ENCODE results near the gene AHCYL1. TPM values are rescaled to one million over a fixed set of nuclear protein-coding genes. Genes with fewer than 3 reads are reported as not detected.

The AHCYL1 gene
- total RNA-seq, 1 donor from 2014 or later = 64.1 TPM

DNA sequence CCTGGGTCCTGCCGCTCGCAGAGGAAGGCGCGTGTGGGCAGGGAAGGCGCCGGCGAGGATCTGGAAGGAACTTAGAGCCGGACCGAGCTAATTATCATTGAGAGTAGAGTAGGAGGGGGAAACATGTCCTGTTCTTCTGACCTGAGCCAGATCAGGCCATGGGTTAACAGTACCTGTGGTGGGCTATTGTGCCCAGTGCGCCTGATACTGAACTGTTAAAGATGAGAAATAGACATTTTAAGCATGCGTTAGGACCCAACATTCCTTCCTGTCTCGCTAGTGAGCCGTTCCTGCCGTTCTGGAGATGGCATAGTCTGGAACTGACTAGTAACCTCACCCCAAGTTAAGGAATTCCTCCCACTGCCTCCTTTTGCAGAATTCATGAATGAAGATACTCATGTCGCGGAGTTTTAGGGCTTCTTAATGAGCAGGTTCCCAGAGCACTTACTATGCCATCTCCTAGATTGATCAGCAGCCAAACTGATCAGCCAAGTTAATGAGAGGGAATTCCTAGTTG, 50.7 kb downstream of the AHCYL1 start:
- H3K4me1 Mint-ChIP-seq (ENCODE audit: low read depth) = peaks cover 54% of the 10 kb centered on the region

DNA sequence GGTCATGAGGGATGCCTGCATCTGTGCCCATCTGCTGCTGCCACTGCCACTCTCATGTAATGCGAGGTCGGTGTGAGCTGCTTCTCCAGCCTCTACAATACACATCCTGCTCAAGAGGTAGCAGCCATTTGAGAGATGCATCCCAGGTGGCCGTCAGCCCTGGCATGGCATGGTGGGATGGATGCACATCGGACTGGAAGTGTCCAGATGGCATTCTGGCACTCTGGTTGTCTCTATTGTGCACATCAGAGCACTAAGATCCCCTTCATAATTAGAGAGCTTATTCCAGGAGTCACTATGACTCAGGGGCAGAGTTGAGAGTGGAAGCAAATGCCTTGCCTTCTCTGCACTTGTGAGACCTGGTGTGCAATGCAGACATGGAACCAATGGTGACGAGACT, 53.7 kb downstream of the AHCYL1 start:
- no peak for DNase-seq (ENCODE audit: low spot score)
- intact Hi-C loops (cut with micrococcal nuclease) = loop anchor here (10.0 kb wide), 1 partner anchor 367 kb away; the partner anchor contains the start of gene LAMTOR5
- no peak overlapping the region for H3K27ac Mint-ChIP-seq

More for the DNA sequence above, 50.7 kb downstream of the AHCYL1 start:
- peaks cover 17% of the 10 kb centered on the region for H3K36me3 Mint-ChIP-seq (ENCODE audit: low read depth)
- no peaks in the 10 kb centered on the region for H3K27me3 Mint-ChIP-seq (ENCODE audit: insufficient read depth)
- H3K9me3 Mint-ChIP-seq = no peaks in the 10 kb centered on the region
- H3K27ac Mint-ChIP-seq = peak overlapping the region; percentile 53
- intact Hi-C loops (cut with micrococcal nuclease) = loop anchor here (2.0 to 10.0 kb wide), 3 partner anchors 348 to 1414 kb away; partner anchors contain the start of genes ATP5PB, GSTM1, LAMTOR5 and WDR77
- peak overlapping the region; percentile 95 for H3K4me3 Mint-ChIP-seq
- DNase-seq (ENCODE audit: low spot score) = no peak

DNA sequence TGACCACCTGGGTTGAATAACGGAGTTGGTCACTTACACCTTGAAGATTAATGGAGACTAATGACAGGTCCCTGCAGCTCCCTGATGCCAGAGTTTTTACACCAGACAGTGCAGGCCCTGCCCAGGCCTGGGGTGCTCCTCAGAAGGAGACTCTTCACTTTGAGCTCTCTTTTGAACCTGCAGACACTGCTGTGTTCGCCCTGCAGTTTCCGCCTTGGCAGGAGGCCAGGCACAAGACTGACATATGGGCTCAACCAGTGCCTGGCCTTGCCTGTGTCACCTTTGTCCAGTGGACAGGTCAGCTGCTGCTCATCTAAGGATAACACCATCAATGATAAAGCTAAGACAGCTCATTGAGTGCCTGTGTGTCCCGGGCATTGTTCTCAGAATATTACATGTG, 55.1 kb downstream of the AHCYL1 start:
- H3K27ac Mint-ChIP-seq = no peak overlapping the region
- no peaks in the 10 kb centered on the region for H3K27me3 Mint-ChIP-seq (ENCODE audit: insufficient read depth)
- no peak for DNase-seq (ENCODE audit: low spot score)
- H3K4me1 Mint-ChIP-seq (ENCODE audit: low read depth) = peaks cover 30% of the 10 kb centered on the region
- no peak overlapping the region for H3K4me3 Mint-ChIP-seq
- peaks cover 44% of the 10 kb centered on the region for H3K36me3 Mint-ChIP-seq (ENCODE audit: low read depth)
- intact Hi-C loops (cut with micrococcal nuclease) = loop anchor here (10.0 kb wide), 1 partner anchor 365 kb away; the partner anchor contains the start of gene LAMTOR5
- no peaks in the 10 kb centered on the region for H3K9me3 Mint-ChIP-seq

More for the DNA sequence above, 53.7 kb downstream of the AHCYL1 start:
- peaks cover 40% of the 10 kb centered on the region for H3K4me1 Mint-ChIP-seq (ENCODE audit: low read depth)
- H3K36me3 Mint-ChIP-seq (ENCODE audit: low read depth) = peaks cover 39% of the 10 kb centered on the region
- no peaks in the 10 kb centered on the region for H3K27me3 Mint-ChIP-seq (ENCODE audit: insufficient read depth)
- no peak overlapping the region for H3K4me3 Mint-ChIP-seq
- no peaks in the 10 kb centered on the region for H3K9me3 Mint-ChIP-seq

DNA sequence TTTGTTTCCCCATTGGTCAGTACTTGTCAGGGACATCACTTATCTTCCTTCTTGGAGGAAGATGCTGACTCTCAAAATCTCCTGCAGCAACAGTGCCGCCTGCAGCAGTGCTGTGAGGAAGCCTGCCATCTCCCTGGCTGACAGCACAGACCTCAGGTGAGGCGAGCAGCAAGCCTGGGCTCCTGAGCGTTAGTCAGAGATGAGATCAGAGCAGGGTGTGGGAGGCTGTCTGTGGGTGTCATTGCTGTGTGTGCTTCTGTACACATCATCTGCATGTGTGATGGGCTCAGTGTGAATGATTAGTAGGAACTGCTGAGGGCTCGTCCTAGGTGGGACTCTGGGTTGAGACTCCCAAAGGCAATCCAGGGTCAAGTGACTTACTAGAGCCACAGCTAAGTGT, 56.0 kb downstream of the AHCYL1 start:
- peaks cover 26% of the 10 kb centered on the region for H3K4me1 Mint-ChIP-seq (ENCODE audit: low read depth)
- no peaks in the 10 kb centered on the region for H3K27me3 Mint-ChIP-seq (ENCODE audit: insufficient read depth)
- H3K36me3 Mint-ChIP-seq (ENCODE audit: low read depth) = peaks cover 46% of the 10 kb centered on the region
- DNase-seq (ENCODE audit: low spot score) = no peak
- H3K4me3 Mint-ChIP-seq = no peak overlapping the region
- no peak overlapping the region for H3K27ac Mint-ChIP-seq
- intact Hi-C loops (cut with micrococcal nuclease) = no loop called here
- H3K9me3 Mint-ChIP-seq = no peaks in the 10 kb centered on the region

DNA sequence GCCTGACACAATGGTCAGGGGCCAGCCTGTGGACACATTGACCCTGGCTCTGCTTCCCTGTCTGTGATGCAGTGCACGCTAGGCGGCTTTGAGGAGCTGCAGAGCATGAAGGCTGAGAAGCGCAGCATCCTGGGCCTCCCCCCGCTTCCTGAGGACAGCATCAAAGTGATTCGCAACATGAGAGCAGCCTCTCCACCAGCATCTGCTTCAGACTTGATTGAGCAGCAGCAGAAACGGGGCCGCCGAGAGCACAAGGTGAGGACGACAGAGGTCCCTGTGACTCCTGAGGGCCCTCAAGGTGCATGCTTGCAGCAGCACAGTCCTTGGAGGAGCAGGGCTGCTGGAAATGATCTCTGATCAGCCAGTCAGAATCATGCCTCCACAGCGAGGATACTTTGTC, 58.5 kb downstream of the AHCYL1 start:
- peaks cover 61% of the 10 kb centered on the region for H3K36me3 Mint-ChIP-seq (ENCODE audit: low read depth)
- peaks cover 10% of the 10 kb centered on the region for H3K4me1 Mint-ChIP-seq (ENCODE audit: low read depth)
- H3K4me3 Mint-ChIP-seq = no peak overlapping the region
- no peak overlapping the region for H3K27ac Mint-ChIP-seq
- no peaks in the 10 kb centered on the region for H3K27me3 Mint-ChIP-seq (ENCODE audit: insufficient read depth)
- no peaks in the 10 kb centered on the region for H3K9me3 Mint-ChIP-seq
- intact Hi-C loops (cut with micrococcal nuclease) = no loop called here
- DNase-seq (ENCODE audit: low spot score) = no peak

DNA sequence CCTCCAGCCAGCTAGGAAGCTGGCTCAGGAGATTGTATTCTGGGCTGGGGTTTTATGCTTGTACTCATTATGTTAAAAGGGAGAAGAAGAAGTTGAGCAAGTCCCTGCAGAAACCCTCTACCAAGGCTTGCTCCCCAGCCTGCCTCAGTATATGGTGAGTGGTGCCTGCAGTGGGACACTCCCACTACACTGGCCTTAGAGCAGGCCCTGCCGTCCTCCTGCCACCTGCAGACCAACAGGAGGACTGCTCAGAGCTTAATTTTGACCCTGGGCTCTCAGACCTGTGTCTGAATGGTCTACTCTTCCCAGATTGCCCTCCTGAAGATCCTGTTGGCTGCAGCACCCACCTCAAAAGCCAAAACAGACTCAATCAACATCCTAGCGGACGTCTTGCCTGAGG, 62.9 kb downstream of the AHCYL1 start:
- intact Hi-C loops (cut with micrococcal nuclease) = no loop called here
- H3K4me1 Mint-ChIP-seq (ENCODE audit: low read depth) = no peaks in the 10 kb centered on the region
- DNase-seq (ENCODE audit: low spot score) = no peak
- H3K36me3 Mint-ChIP-seq (ENCODE audit: low read depth) = peaks cover 47% of the 10 kb centered on the region
- H3K9me3 Mint-ChIP-seq = no peaks in the 10 kb centered on the region
- no peak overlapping the region for H3K27ac Mint-ChIP-seq
- H3K4me3 Mint-ChIP-seq = no peak overlapping the region
- H3K27me3 Mint-ChIP-seq (ENCODE audit: insufficient read depth) = no peaks in the 10 kb centered on the region

DNA sequence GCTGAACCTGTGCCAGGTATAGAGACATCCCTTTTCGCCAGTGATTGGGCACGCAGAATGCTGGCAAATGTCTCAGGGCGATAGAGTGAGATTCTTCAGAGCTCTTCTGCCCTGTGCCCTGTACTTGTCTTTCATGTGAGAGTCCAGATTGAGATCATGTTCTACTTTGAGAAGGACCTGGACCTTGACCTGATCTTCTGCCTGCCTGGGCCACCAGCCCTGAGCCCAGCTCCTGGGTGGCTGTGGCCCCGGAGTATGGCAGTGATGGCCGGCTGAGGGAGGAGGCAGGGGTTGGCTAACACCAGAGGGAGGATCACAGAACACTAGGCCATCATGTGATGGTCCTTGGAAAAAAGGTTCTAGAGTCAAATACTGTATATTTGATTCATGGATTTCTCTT, 63.7 kb downstream of the AHCYL1 start:
- Mint-ChIP-seq H3K36me3 (ENCODE audit: low read depth) (peaks cover 49% of the 10 kb centered on the region), H3K27me3 (ENCODE audit: insufficient read depth) (no peaks in the 10 kb centered on the region), H3K4me1 (ENCODE audit: low read depth) (no peaks in the 10 kb centered on the region), H3K4me3 (no peak overlapping the region), H3K27ac (no peak overlapping the region), H3K9me3 (no peaks in the 10 kb centered on the region)
- DNase-seq (ENCODE audit: low spot score) = no peak
- intact Hi-C loops (cut with micrococcal nuclease) = no loop called here

DNA sequence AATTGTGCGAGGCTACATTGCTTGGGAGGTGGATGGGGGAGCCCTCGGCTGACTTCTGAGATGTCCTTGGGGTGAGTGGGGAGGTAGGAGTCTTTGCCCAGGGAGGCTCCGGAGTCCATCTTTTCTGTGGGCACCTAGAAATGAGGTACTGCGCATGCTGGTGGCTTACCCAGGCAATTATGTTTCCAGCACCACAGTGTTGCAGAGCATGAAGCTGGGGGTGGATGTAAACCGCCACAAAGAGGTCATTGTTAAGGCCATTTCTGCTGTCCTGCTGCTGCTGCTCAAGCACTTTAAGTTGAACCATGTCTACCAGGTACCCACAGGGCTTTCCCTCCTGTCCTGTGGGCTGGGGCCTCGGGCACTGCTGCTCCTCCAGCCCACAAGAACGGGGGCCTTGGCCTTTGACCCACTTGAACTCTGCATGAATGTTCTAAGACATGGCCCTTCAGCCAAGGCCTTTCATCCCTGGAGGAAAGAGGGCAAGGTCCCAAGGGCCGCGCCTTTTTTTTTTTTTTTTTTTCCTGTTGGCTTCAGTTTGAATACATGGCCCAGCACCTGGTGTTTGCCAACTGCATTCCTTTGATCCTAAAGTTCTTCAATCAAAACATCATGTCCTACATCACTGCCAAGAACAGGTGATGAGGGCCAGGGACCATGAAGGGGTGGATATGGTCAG, 64.5 kb downstream of the AHCYL1 start:
- Mint-ChIP-seq H3K4me1 (ENCODE audit: low read depth) (no peaks in the 10 kb centered on the region), H3K4me3 (no peak overlapping the region), H3K9me3 (no peaks in the 10 kb centered on the region), H3K27ac (no peak overlapping the region), H3K27me3 (ENCODE audit: insufficient read depth) (no peaks in the 10 kb centered on the region), H3K36me3 (ENCODE audit: low read depth) (peaks cover 53% of the 10 kb centered on the region)
- no peak for DNase-seq (ENCODE audit: low spot score)
- intact Hi-C loops (cut with micrococcal nuclease) = no loop called here

DNA sequence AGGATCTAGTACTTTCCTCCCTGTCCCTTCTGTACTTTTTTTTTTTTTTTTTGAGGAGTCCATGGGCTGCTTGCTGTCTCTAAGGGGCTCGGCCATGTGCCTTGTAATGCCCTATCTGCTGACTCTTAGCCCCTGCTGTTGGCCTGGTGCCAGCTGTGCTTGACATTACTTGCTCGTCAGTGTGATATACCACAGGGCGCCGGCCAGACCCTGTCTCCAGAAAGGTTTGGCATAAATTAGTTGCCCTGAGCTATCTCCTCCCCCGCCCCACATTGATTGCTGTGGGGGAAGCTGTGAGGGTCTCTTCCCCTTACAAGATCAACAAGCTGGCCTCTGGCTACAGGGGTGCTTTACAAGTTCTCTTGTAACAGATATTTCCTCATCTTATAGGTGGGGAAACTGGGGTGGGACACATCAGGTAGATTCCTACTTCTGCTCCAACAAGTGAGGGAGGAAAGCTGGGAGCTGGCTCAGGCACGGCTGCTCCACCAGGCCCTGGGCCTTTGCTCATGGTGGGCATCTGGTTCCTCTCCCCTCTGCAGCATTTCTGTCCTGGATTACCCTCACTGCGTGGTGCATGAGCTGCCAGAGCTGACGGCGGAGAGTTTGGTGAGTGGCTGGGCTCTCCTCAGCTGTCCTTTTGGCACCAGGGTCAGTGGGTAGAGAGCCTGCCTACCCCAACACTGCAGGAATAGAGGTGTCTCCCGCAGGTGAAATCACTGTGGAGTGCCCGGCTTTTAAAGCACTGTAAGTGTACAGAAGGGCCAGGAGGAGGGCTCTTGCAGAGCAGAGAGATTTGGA, 65.4 kb downstream of the AHCYL1 start:
- no peaks in the 10 kb centered on the region for H3K27me3 Mint-ChIP-seq (ENCODE audit: insufficient read depth)
- no peak overlapping the region for H3K4me3 Mint-ChIP-seq
- H3K27ac Mint-ChIP-seq = no peak overlapping the region
- H3K4me1 Mint-ChIP-seq (ENCODE audit: low read depth) = no peaks in the 10 kb centered on the region
- intact Hi-C loops (cut with micrococcal nuclease) = no loop called here
- DNase-seq (ENCODE audit: low spot score) = no peak
- H3K9me3 Mint-ChIP-seq = no peaks in the 10 kb centered on the region
- peaks cover 55% of the 10 kb centered on the region for H3K36me3 Mint-ChIP-seq (ENCODE audit: low read depth)

DNA sequence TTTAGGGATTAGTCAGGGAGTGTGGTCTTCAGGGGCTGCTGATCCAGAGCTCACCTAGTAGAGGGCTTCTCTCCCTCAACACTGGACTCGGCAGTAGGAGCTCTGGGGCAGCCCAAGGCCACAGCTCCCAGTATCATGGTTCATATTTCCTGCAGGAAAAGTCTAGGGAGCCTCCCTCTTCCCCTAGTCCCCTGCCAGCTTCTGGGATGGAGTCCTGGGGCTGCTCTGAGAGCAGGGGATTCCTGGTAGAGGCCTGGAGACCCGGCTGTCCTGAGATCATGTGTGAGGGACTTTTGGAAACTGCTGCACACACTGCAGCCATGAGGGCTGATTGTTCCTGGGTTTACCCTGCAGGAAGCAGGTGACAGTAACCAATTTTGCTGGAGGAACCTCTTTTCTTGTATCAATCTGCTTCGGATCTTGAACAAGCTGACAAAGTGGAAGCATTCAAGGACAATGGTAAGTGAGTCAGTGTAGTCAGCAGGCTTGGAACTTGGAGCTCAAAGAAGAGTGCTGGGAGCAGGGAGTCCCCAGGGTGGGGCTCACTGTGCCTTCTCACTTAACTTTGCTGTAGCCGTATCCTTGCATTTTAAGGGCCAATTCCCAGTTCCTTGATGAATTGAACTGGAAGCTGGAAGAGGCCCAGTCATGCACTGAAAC, 66.2 kb downstream of the AHCYL1 start:
- Mint-ChIP-seq H3K36me3 (ENCODE audit: low read depth) (peaks cover 58% of the 10 kb centered on the region), H3K4me3 (no peak overlapping the region), H3K4me1 (ENCODE audit: low read depth) (no peaks in the 10 kb centered on the region), H3K27ac (no peak overlapping the region), H3K27me3 (ENCODE audit: insufficient read depth) (no peaks in the 10 kb centered on the region), H3K9me3 (no peaks in the 10 kb centered on the region)
- DNase-seq (ENCODE audit: low spot score) = no peak
- intact Hi-C loops (cut with micrococcal nuclease) = no loop called here

DNA sequence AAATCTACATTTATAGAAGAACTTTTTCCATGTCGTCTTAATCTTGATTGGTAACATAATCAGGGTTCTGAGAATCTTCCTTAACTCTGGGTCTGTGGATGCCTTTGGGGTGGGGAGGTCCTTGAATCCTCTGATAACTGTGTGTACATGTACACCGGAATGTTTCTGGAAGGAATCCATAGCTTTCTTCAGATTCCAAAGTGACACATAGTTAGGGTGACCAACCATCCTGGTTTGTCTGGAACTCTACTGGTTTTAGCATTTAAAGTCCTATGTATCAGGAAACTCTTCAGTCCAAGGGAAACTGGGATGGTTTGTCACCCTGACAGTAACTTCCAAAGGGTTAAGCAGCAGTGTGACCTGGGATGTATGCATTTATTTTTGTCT, 66.7 kb downstream of the AHCYL1 start:
- H3K36me3 Mint-ChIP-seq (ENCODE audit: low read depth) = peaks cover 55% of the 10 kb centered on the region
- no peak for DNase-seq (ENCODE audit: low spot score)
- H3K27ac Mint-ChIP-seq = no peak overlapping the region
- H3K4me1 Mint-ChIP-seq (ENCODE audit: low read depth) = no peaks in the 10 kb centered on the region
- no peak overlapping the region for H3K4me3 Mint-ChIP-seq
- H3K9me3 Mint-ChIP-seq = no peaks in the 10 kb centered on the region
- intact Hi-C loops (cut with micrococcal nuclease) = no loop called here
- no peaks in the 10 kb centered on the region for H3K27me3 Mint-ChIP-seq (ENCODE audit: insufficient read depth)

DNA sequence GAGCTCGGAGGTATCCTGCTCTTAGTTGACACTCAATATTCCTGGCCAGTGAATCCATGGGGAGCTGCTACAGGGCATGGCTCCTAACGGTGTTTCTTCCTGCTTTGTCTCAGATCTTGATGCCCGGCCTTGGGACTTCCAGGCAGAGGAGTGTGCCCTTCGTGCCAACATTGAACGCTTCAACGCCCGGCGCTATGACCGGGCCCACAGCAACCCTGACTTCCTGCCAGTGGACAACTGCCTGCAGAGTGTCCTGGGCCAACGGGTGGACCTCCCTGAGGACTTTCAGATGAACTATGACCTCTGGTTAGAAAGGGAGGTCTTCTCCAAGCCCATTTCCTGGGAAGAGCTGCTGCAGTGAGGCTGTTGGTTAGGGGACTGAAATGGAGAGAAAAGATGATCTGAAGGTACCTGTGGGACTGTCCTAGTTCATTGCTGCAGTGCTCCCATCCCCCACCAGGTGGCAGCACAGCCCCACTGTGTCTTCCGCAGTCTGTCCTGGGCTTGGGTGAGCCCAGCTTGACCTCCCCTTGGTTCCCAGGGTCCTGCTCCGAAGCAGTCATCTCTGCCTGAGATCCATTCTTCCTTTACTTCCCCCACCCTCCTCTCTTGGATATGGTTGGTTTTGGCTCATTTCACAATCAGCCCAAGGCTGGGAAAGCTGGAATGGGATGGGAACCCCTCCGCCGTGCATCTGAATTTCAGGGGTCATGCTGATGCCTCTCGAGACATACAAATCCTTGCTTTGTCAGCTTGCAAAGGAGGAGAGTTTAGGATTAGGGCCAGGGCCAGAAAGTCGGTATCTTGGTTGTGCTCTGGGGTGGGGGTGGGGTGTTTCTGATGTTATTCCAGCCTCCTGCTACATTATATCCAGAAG, 69.2 kb downstream of the AHCYL1 start:
- H3K36me3 Mint-ChIP-seq (ENCODE audit: low read depth) = peaks cover 49% of the 10 kb centered on the region
- intact Hi-C loops (cut with micrococcal nuclease) = loop anchor here (1.0 to 2.0 kb wide), 2 partner anchors 53 to 63 kb away; no protein-coding TSS in a partner anchor
- H3K9me3 Mint-ChIP-seq = no peaks in the 10 kb centered on the region
- H3K4me3 Mint-ChIP-seq = no peak overlapping the region
- no peak overlapping the region for H3K27ac Mint-ChIP-seq
- DNase-seq (ENCODE audit: low spot score) = peak; percentile 46
- no peaks in the 10 kb centered on the region for H3K27me3 Mint-ChIP-seq (ENCODE audit: insufficient read depth)
- H3K4me1 Mint-ChIP-seq (ENCODE audit: low read depth) = no peaks in the 10 kb centered on the region
